Activated naive CD4-positive, alpha-beta T cell treated with anti-CD3 and anti-CD28 coated beads, Interleukin-2, amount 50 U/mL, for 16 hours (primary cell): ENCODE results near the gene TMEM51.

ENCODE experiments used
- DNase-seq: peaks from one replicate; pipeline ENCODE4 v3.0.0-alpha.2; 2020

The TMEM51 gene

DNA sequence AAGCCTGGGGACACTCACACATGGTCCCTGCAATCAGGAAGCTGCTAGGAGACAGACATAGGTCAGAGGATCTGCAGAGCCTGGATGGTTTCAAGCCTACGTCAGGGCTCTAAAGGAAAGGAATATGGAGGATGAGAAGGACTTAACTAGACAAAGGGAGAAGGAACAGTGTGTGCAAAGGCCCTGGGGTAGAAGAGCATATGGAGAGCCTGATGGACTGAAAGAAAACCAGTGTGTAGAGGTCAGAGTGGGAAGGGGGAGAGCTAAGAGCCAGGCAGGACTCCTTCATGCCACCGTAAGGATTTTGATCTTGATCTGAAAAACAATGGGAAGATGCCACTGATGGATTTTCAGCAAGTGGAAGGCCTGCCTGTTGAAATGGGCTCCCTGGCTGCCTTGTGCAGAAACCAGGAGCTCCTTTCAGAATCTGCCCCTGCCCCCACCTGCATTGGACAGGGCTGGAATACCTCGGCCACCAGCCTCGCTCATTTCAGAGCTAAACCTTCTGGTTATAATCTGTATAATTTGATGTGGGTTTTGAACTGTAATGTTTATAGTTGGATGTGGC is 102.1 kb downstream of the TMEM51 start:
- DNase-seq = no peak

DNA sequence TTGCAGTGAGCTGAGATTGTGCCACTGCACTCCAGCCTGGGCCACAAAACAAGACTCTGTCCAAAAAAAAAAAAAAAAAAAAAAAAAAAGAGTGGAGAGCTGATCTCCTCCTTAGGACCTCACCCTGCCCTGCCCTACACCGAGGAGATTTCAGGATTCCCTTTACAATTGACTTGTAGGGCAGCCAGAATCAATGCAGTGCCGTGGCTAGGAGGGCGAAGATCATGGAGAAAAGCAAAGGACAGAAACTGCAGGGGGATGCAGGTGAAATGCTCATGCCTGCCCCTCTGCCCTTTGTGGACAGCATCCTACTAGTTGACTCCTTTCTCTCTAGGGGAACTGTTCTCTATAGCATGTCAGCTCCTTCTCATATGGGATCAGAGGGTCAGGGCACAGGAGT is 103.0 kb downstream of the TMEM51 start:
- no peak for DNase-seq

DNA sequence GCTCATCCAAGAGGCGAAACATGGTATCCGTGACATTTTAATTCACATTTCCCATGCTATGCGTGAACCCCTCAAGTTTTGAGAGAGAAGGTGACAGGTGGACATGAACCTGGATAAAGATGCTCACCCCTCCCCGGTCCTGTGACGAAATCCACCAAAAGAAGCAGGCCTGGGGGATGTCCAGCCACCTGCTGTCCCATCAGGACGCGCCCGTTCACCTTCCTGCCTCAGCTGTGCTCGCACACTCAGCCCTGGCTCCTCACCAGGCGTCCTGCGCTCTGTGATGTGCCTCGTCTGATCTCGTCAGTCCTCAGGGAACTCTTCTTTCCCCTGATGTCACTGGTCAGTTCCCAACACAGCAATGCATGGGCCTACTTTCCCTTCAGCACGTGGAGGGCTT is 103.8 kb downstream of the TMEM51 start:
- DNase-seq = no peak

DNA sequence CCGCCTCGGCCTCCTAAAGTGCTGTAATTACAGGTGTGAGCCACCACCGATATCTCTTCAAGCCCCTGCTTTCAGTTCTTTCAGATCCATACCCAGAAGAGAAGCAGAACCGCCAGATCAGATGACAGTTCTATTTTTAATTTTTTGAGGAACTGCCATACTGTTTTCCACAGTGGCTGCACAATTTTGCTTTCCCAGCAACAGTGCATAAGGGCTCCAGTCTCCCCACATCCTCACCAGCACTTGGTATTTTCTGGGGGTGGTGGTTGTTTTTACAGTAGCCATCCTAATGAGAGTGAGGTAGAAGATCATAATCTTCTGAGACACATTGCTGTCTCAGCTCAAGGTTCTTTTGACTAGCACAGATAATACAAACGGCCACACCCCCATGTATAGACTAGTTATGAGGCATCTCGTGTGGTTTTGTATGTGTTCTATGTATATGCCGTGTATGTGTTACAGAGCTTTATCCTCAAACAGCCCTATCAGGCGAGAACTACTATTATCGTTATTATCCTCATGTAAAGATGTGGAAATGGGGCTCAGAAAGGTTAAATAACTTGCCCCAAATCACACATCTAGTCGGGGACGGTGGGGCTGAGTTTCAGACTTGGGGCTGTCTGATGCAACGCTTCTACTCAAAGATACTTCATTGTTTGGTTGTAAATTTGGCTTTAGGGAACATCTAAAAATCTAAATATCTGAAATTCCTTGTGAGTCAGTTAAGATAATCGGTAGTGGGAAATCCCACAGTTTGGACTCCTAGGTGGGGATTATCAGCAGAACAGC is 105.5 kb downstream of the TMEM51 start:
- no peak for DNase-seq

DNA sequence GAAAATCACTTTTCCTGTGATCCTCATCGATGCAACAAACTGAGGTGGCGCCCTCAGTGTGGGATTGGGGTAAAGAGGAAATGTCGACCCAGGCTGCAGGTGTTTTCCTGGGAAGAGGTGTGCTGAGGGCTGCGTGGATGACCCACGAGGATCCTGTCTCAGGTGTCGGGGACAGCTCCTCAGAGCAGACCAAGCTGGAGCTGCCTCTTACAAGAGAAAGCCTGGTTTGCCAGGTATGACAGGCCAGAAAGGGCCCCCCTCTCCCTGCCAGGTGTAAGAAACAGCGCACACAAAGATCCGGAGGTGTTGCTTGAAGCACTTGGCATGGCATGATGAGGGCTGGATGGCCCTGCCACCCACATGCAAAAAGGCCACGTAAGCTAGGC is 106.1 kb downstream of the TMEM51 start:
- no peak for DNase-seq

DNA sequence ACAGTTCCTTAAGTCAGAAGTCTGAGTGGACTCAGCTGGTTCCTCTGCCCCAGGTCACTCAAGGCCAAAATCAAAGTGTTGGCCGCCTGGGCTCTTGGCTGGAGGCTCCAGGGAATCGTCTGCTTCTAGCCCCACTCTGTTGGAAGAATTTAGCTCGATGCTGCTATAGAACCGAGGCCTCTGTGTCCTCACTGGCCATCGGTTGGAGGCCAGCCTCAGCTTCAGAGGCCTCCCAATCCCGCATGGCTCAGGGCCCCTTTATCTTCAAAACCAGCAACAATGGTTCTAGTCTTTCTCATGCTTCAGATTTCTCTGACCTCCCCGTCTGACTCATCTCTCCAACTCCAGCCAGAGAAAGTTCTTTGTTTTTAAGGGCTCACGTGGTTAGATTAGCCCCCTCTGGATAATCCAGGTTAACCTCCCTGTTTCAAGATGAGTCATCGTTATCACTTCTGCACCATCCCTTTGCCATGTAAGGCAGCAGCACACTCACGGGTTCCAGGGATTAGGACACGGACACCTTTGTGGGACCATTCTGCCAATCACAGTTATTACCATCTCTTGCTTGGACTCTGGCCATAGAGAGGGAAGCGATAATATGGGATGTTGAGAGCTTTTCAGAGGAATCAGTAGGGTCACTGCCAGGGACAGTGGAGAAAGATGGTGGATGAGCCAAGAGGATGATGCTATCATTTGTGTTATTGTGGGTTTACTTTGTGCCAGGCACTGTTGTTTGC is 107.0 kb downstream of the TMEM51 start:
- no peak for DNase-seq

DNA sequence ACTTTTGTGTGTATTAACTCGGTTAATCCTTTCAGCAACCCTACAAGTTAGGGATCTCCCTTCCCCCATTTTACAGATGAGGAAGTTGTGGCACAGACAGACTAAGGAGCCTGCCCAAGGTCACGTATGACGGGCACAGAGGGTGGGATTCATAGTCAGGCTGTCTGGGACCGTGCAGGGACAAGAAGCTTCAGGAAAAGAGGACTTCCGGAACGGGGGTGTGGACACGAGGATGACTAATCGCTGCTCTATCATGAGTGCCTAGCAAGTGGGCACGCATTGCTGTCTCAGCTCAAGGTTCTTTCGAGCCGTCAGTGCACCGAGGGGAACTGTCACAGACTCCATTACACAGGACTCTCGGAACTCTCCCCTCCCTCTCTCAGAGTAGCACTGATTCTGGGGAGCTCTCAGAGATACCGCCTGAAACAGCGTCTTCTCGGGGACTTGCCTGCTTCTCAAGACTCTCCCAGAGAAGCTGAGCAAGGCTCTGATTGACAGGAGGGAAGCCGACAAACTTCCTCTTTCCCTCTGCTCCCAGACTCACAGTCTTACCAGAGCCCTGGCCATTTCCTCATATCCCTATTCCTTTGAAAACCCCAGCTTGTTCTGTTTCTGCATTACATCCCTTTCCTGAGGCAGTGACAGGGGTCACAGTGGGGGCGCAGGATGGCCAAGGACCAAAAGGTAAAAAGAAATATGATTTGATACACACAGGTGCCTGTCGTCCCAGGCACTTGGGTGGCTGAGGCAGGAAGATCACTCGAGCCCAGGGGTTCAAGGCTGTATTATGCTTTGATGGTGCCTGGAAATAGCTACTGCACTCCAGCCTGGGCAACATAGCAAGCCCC is 107.8 kb downstream of the TMEM51 start:
- DNase-seq = no peak

DNA sequence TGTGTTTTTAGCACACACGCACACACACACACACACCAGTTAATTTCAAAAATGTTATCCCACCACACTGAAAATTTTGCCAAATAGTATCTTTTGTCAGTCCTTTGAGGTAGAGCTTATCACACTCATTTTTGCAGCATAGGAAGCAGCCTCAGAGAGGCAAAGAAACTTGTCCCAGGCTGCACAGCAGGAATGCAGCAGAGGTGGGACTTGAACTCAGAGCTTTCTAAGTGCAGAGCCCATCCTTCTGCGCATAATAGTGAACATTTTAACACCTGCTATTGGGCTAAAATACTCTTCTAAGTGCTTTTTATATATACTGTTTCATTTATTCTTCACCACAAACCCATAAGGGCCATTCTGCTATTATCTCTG is 108.4 kb downstream of the TMEM51 start:
- no peak for DNase-seq

DNA sequence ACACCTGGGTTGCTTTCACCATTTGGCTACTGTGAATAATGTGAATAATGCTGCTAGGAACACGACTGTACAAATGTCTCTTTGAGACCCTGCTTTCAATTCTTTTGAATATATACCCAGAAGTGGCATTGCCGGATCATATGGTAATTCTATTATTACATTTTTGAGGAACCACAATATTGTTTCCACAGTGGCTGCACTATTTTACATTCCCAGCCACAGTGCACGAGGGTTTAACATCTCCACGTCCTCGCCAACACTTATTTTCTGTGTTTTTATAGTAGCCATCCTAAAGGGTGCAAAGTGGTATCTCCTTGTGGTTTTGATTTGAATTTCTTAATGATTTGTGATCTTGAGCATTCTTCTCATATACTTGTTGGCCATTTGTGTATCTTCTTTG is 109.2 kb downstream of the TMEM51 start:
- no peak for DNase-seq

DNA sequence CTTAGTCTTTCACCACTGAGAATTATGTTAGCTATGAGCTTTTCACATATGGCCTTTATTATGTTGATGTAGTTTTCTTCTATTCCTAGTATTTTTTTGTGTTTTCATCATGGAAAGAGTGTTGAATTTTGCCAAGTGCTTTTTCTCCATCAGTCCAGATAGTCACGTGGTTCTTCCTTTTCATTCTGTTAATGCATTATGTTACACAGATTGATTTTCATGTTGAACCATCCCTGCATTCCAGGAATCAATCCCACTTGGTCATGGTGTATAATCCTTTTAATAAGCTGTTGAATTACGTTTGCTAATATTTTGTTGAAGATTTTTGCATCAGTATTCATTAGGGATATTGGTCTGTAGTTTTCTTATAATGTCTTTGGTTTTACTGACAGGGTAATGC is 111.2 kb downstream of the TMEM51 start:
- DNase-seq = no peak
